Astrocyte (in vitro differentiated cells and primary cell): ENCODE measurements around the gene MALAT1. TPM values are rescaled to one million over a fixed set of nuclear protein-coding genes. Genes with fewer than 3 reads are reported as not detected.

Experiments used
- DNase-seq: peaks from one replicate; pipeline ENCODE4 v3.0.0-alpha.2; 2010; ENCODE audit warnings: low read depth
- FAIRE-seq: peaks from 2 replicates; lab custom pipeline; 2011; peaks lifted over from hg19 to GRCh38; lab: Jason Lieb, UNC
- H2AFZ ChIP-seq: 2 replicates; pipeline ENCODE4 v1.6.0; 2012; ENCODE audit warnings: low read depth, low read length, inconsistent platforms
- H3K27ac ChIP-seq: 2 replicates; pipeline ENCODE4 v1.5.1; 2011; ENCODE audit warnings: low read depth, low read length, inconsistent platforms
- H3K27me3 ChIP-seq: 2 replicates; pipeline ENCODE4 v1.6.0; 2011; ENCODE audit warnings: low read length, inconsistent platforms; ENCODE audit not compliant: insufficient read depth
- H3K36me3 ChIP-seq: 2 replicates; pipeline ENCODE4 v1.5.1; 2011; ENCODE audit warnings: low read length, inconsistent platforms; ENCODE audit not compliant: insufficient read depth
- H3K4me1 ChIP-seq: 2 replicates; pipeline ENCODE4 v1.5.1; 2011; ENCODE audit warnings: low read length, inconsistent platforms; ENCODE audit not compliant: insufficient read depth
- H3K4me2 ChIP-seq: 2 replicates; pipeline ENCODE4 v1.6.0; 2012; ENCODE audit warnings: low read length, inconsistent platforms
- H3K4me3 ChIP-seq: 2 replicates; pipeline ENCODE4 v1.5.1; 2011; ENCODE audit warnings: low read depth, mild to moderate bottlenecking, low read length, inconsistent platforms; ENCODE audit not compliant: insufficient read depth
- H3K79me2 ChIP-seq: 2 replicates; pipeline ENCODE4 v1.6.0; 2012; ENCODE audit warnings: mild to moderate bottlenecking, low read length, inconsistent platforms; ENCODE audit not compliant: insufficient read depth
- H3K9ac ChIP-seq: 2 replicates; pipeline ENCODE4 v1.6.0; 2012; ENCODE audit warnings: mild to moderate bottlenecking, low read length, inconsistent platforms
- H3K9me3 ChIP-seq: 2 replicates; pipeline ENCODE4 v1.5.1; 2012; ENCODE audit warnings: low read depth, mild to moderate bottlenecking, low read length, inconsistent platforms; ENCODE audit not compliant: insufficient read depth
- H4K20me1 ChIP-seq: 2 replicates; pipeline ENCODE4 v1.6.0; 2012; ENCODE audit warnings: low read length, inconsistent platforms; ENCODE audit not compliant: insufficient read depth
- H3K27ac Mint-ChIP-seq: one replicate; pipeline ENCODE4 v1.8.0; 2021; ENCODE audit warnings: mild to moderate bottlenecking, mixed read lengths; ENCODE audit not compliant: unreplicated experiment
- H3K27me3 Mint-ChIP-seq: one replicate; pipeline ENCODE4 v1.8.0; 2021; ENCODE audit warnings: low read depth, mixed read lengths; ENCODE audit not compliant: unreplicated experiment
- H3K36me3 Mint-ChIP-seq: one replicate; pipeline ENCODE4 v1.8.0; 2021; ENCODE audit warnings: low read depth, mixed read lengths; ENCODE audit not compliant: unreplicated experiment
- H3K4me1 Mint-ChIP-seq: one replicate; pipeline ENCODE4 v1.8.0; 2021; ENCODE audit warnings: low read depth, mixed read lengths; ENCODE audit not compliant: unreplicated experiment
- H3K4me3 Mint-ChIP-seq: one replicate; pipeline ENCODE4 v1.8.0; 2021; ENCODE audit warnings: mild to moderate bottlenecking, moderate library complexity, mixed read lengths; ENCODE audit not compliant: unreplicated experiment
- H3K9me3 Mint-ChIP-seq: one replicate; pipeline ENCODE4 v1.8.0; 2021; ENCODE audit warnings: mild to moderate bottlenecking, mixed read lengths; ENCODE audit not compliant: unreplicated experiment
- CTCF ChIP-seq: IDR thresholded peaks from 2 replicates; pipeline ENCODE4 v1.5.1; 2011; ENCODE audit warnings: low read depth, mild to moderate bottlenecking, inconsistent platforms, low read length, moderate library complexity; ENCODE audit not compliant: insufficient read depth
- EZH2 ChIP-seq: IDR thresholded peaks from 2 replicates; pipeline ENCODE4 v1.6.1; 2012; ENCODE audit warnings: mild to moderate bottlenecking, low read length, inconsistent platforms; ENCODE audit not compliant: insufficient read depth
- total RNA-seq: library from RNA; stranded (reverse); gene quantifications from 2 replicates; pipeline ENCODE4 v1.2.1, GENCODE V29; 2021

The MALAT1 gene
- total RNA-seq, 1 donor from 2014 or later = 8,991 TPM

- H3K27me3 Mint-ChIP-seq = no peaks in the 10 kb centered on the region
- Histone ChIP-seq H3K4me3 (peak overlapping the region; percentile 100), H3K4me1 (peaks cover 39% of the 10 kb centered on the region), H3K27me3 (no peaks in the 10 kb centered on the region), H3K79me2 (peaks cover 89% of the 10 kb centered on the region), H3K9me3 (no peaks in the 10 kb centered on the region), H3K36me3 (peaks cover 33% of the 10 kb centered on the region), H2AFZ (no peak overlapping the region), H3K9ac (peak overlapping the region; percentile 100), H3K4me2 (peak overlapping the region; percentile 84), H3K27ac (peak overlapping the region; percentile 96), H4K20me1 (peaks cover 46% of the 10 kb centered on the region)
- peaks cover 31% of the 10 kb centered on the region for H3K4me1 Mint-ChIP-seq
- TF ChIP-seq CTCF = no peak
- DNase-seq (no peak), FAIRE-seq (no peak)
- no peak overlapping the region for H3K4me3 Mint-ChIP-seq
- H3K36me3 Mint-ChIP-seq = peaks cover 2% of the 10 kb centered on the region
- H3K9me3 Mint-ChIP-seq = peaks cover 4% of the 10 kb centered on the region
- no peak overlapping the region for H3K27ac Mint-ChIP-seq
Observed at GRCh38 chr11:65498727-65498976, 193 bp upstream of the MALAT1 start.

DNA sequence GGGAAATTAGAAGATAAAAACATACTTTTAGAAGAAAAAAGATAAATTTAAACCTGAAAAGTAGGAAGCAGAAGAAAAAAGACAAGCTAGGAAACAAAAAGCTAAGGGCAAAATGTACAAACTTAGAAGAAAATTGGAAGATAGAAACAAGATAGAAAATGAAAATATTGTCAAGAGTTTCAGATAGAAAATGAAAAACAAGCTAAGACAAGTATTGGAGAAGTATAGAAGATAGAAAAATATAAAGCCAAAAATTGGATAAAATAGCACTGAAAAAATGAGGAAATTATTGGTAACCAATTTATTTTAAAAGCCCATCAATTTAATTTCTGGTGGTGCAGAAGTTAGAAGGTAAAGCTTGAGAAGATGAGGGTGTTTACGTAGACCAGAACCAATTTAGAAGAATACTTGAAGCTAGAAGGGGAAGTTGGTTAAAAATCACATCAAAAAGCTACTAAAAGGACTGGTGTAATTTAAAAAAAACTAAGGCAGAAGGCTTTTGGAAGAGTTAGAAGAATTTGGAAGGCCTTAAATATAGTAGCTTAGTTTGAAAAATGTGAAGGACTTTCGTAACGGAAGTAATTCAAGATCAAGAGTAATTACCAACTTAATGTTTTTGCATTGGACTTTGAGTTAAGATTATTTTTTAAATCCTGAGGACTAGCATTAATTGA lies 1.0 kb downstream of the MALAT1 start:
- TF ChIP-seq CTCF = no peak
- TF ChIP-seq EZH2 = no peak
- H3K9ac ChIP-seq = peak overlapping the region; percentile 100
- no peak overlapping the region for H3K27ac Mint-ChIP-seq
- peak overlapping the region; percentile 96 for H3K27ac ChIP-seq
- H3K4me3 Mint-ChIP-seq = no peak overlapping the region
- H3K27me3 Mint-ChIP-seq = no peaks in the 10 kb centered on the region
- H3K36me3 ChIP-seq = peaks cover 45% of the 10 kb centered on the region
- no peaks in the 10 kb centered on the region for H3K9me3 ChIP-seq
- H3K9me3 Mint-ChIP-seq = peaks cover 5% of the 10 kb centered on the region
- DNase-seq (no peak), FAIRE-seq (no peak)
- peak overlapping the region; percentile 100 for H3K4me3 ChIP-seq
- peaks cover 95% of the 10 kb centered on the region for H3K79me2 ChIP-seq
- H3K4me2 ChIP-seq = peak overlapping the region; percentile 84
- no peaks in the 10 kb centered on the region for H3K27me3 ChIP-seq
- H3K4me1 ChIP-seq = peaks cover 28% of the 10 kb centered on the region
- peaks cover 12% of the 10 kb centered on the region for H3K36me3 Mint-ChIP-seq
- no peak overlapping the region for H2AFZ ChIP-seq
- peaks cover 21% of the 10 kb centered on the region for H3K4me1 Mint-ChIP-seq
- H4K20me1 ChIP-seq = peaks cover 58% of the 10 kb centered on the region

GRCh38 chr11:65500387-65501185 lies 1.7 kb downstream of the MALAT1 start:
- DNase-seq (peak; percentile 20), FAIRE-seq (no peak)
- H3K27ac Mint-ChIP-seq = no peak overlapping the region
- peaks cover 18% of the 10 kb centered on the region for H3K36me3 Mint-ChIP-seq
- peaks cover 65% of the 10 kb centered on the region for H4K20me1 ChIP-seq
- H3K4me2 ChIP-seq = peak overlapping the region; percentile 84
- peaks cover 28% of the 10 kb centered on the region for H3K4me1 ChIP-seq
- H3K27me3 ChIP-seq = no peaks in the 10 kb centered on the region
- no peaks in the 10 kb centered on the region for H3K9me3 ChIP-seq
- H3K27me3 Mint-ChIP-seq = no peaks in the 10 kb centered on the region
- H2AFZ ChIP-seq = no peak overlapping the region
- H3K4me3 Mint-ChIP-seq = no peak overlapping the region
- H3K4me3 ChIP-seq = peak overlapping the region; percentile 100
- peaks cover 98% of the 10 kb centered on the region for H3K79me2 ChIP-seq
- peaks cover 52% of the 10 kb centered on the region for H3K36me3 ChIP-seq
- TF ChIP-seq CTCF = no peak
- TF ChIP-seq EZH2 = no peak
- H3K9me3 Mint-ChIP-seq = peaks cover 5% of the 10 kb centered on the region
- peak overlapping the region; percentile 100 for H3K9ac ChIP-seq
- peaks cover 21% of the 10 kb centered on the region for H3K4me1 Mint-ChIP-seq
- peak overlapping the region; percentile 96 for H3K27ac ChIP-seq
